GM18505 (cell line): ENCODE results near the gene DCAF5.

ENCODE experiments used
- ATAC-seq: cut with Tn5 transposase; IDR thresholded peaks from one replicate; pipeline ENCODE4 v1.9.1; 2021; ENCODE audit not compliant: unreplicated experiment
- POLR2A ChIP-seq: IDR thresholded peaks from 4 replicates; pipeline ENCODE4 v1.6.1; 2011; ENCODE audit warnings: borderline replicate concordance; ENCODE audit not compliant: insufficient read depth, insufficient read length; ENCODE audit errors: extremely low read depth

The DCAF5 gene

GRCh38 chr14:69055999-69056788 is 96.7 kb downstream of the DCAF5 start:
- no peak for TF ChIP-seq POLR2A
- no peak for ATAC-seq

- TF ChIP-seq POLR2A: no peak
- no peak for ATAC-seq
These were observed 97.8 kb downstream of the DCAF5 start for GRCh38 chr14:69055125-69055524.

GRCh38 chr14:69054030-69054429 is 98.9 kb downstream of the DCAF5 start:
- no peak for ATAC-seq
- no peak for TF ChIP-seq POLR2A

GRCh38 chr14:69052181-69052601 is 100.7 kb downstream of the DCAF5 start:
- no peak for ATAC-seq
- TF ChIP-seq POLR2A: no peak

- no peak for ATAC-seq
- TF ChIP-seq POLR2A: no peak
These were observed 102.4 kb downstream of the DCAF5 start for GRCh38 chr14:69050240-69051184.

GRCh38 chr14:69049675-69050074 is 103.2 kb downstream of the DCAF5 start:
- ATAC-seq: no peak
- no peak for TF ChIP-seq POLR2A

- no peak for ATAC-seq
- no peak for TF ChIP-seq POLR2A
These were observed 104.5 kb downstream of the DCAF5 start for GRCh38 chr14:69048456-69048855.

DNA sequence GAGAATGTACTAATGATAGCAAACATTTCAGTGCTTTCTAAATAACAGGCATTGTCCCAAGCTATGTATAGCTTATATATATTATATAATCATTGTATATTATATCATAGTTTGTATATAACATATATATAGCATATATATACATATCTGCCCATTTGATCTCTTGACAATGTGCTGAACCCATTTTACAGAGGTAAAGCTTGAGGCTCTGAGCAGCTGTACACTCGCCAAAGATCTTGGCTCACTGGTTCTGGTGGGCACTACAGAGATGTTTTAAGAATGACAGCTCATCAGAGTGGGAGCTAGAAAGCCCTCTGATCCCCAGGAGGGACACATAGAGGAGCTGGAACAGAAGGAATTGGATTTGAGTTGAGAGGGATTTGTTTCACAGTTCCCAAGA is 105.7 kb downstream of the DCAF5 start:
- TF ChIP-seq POLR2A: no peak

GRCh38 chr14:69046476-69046860 is 106.5 kb downstream of the DCAF5 start:
- no peak for ATAC-seq
- no peak for TF ChIP-seq POLR2A

More for the DNA sequence above, 105.7 kb downstream of the DCAF5 start:
- no peak for ATAC-seq

- TF ChIP-seq POLR2A: no peak
These were observed 107.0 kb downstream of the DCAF5 start for GRCh38 chr14:69045857-69046475.

GRCh38 chr14:69044965-69045555 is 107.9 kb downstream of the DCAF5 start:
- ATAC-seq: no peak
- no peak for TF ChIP-seq POLR2A

More at GRCh38 chr14:69045857-69046475, 107.0 kb downstream of the DCAF5 start:
- no peak for ATAC-seq

DNA sequence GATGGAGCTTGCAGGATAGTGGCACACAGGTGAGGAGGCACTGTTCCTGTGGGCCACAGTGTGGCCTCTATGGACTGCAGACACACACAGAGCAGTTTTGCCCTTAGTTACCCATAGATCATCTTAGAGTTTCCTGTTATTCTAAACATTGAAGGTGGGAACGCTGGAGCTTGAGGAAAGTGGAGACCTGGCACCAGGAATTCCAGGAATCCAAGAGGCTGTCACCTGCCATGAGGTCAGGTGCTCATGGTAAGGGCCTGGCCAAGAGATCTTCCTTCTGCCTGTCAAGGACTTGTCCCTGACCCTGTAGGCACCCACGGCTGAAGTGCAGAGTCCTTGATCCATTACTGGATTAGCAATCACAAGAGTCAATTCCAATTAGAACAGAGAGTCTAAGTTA is 108.6 kb downstream of the DCAF5 start:
- no peak for TF ChIP-seq POLR2A
- no peak for ATAC-seq

DNA sequence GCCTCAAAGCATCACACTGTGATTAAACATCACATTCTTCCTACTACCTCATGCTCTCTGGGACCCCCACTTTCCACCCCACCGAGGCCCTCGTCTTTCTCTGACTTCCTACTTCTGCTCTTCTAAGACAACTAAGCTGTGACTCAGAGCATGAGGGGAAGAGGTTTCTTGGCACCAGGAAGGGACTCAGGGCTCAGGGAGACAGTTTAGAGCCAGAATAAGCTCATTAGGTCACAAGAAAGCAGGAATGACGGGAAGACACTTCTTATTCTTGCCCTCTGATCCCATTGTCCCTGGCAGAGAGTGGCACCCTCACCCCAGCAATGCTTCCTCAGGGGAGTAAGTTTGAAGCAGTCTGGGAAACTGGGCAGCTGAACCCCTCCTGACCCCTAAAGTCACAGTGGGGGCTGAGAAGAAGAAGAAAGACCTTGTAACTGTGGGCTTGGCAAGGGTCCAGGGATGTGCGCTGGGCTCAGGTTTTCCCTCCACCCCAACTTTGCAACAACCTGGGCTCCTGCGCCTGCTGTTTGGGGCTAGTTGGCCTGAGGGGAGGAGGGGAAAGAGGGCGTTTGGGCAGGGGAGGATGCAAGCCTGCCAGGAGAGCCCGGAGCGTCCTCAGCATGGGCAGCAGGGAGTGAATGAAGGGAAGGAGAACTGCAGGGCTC is 109.2 kb downstream of the DCAF5 start:
- no peak for TF ChIP-seq POLR2A
- no peak for ATAC-seq

GRCh38 chr14:69042787-69043444 is 110.0 kb downstream of the DCAF5 start:
- no peak for ATAC-seq
- TF ChIP-seq POLR2A: no peak
